ENCODE results near the gene JOSD2.

JOSD2 gene

DNA sequence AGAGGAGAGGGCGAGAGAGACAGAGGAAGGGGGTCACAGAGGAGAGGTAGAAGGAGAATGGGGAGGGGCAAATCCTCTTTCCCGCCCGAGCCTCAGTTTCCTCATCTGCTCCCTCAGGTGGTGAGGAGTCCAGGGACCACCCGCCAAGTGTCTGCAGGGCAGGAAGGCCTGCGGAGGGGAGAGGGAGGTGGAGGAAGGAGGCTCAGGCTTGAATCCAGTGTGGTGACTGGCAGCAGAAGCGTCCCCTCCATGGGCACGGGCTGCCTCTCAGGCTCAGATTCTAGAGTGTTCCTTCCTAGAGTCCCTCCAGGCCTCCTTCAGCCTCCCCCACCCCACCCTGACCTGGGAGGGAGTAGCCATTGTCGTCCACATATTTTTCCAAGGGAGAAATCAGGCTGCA is 17.8 kb downstream of the JOSD2 start:
- no peak for DNase-seq (ENCODE audit: low spot score)

DNA sequence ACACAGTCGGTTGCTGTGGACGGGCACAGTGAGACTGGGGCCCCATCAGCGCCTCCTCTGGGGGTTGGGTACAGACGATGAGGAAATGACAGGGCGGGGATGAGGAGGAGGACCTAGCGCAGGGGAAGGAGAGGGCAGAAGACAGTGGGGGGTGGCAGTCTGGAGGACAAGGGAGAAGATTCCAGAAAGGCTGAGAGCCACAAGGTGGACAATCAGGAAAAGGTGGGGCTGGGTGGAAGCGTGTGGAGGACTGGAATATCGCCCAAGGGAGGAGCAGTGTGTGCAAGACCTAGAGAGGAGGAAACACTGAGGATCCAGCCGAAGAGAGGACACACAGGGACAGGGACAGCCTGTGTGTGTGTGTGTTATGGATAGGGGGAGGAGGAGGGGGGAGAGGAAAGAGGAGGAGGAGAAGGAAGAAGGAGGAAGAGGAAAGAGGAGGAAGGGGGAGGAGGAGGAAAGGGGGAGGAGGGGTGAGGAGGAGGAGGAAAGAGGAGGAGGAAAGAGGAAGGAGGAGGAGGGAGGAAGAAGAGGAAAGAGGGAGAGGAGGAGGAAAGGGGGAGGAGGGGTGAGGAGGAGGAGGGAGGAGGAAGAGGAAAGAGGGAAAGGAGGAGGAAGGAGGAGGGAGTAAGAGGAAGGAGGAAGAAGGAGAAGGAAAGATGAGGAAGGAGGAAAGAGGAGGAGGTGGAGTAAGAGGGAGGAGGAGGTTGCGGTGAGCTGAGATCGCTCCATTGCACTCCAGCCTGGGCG is 18.5 kb downstream of the JOSD2 start:
- no peak for DNase-seq (ENCODE audit: low spot score)

DNA sequence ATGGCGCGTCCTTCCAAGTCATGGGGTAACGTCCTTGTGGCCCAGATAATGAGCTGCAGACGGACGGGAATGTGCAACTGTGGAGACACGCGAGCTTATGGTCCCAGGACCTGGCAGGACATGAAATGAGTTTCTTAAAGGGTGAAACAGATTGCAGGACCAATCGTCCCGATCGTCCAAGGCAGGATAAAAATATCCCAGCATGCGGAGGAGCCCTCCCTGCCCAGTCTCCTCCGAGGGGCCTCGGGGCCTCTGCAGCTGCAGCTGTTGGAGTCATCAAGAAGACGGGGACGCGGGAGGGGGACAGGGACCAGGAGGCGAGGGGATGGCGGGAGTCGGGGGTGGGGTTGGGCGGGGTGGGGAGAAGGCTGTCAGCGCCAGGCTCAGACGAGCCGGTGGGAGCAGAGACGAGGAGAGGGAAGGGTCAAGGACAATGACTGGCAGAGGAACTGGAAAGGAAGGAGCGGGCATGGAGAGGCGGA is 20.0 kb downstream of the JOSD2 start:
- DNase-seq (ENCODE audit: low spot score): no peak

DNA sequence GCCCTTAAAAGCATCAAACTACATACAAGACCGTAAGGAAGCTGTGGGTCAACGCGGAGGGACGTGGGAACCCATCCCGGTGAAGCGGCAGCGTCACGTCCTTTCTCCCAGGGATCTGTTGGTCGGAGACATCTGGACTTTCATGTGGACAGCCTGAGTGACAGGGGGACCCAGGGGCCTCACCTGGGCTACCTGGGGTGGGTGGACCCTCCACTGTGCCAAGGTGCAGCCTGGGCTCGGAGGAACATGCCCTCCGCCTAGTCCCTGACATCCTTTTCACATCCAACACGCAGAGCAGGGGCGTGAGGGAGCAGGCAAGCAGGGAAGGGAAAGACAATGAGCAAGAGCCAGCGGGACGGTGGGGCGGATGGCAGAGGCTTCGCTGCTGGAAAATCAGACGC is 20.6 kb downstream of the JOSD2 start:
- DNase-seq (ENCODE audit: low spot score): no peak

DNA sequence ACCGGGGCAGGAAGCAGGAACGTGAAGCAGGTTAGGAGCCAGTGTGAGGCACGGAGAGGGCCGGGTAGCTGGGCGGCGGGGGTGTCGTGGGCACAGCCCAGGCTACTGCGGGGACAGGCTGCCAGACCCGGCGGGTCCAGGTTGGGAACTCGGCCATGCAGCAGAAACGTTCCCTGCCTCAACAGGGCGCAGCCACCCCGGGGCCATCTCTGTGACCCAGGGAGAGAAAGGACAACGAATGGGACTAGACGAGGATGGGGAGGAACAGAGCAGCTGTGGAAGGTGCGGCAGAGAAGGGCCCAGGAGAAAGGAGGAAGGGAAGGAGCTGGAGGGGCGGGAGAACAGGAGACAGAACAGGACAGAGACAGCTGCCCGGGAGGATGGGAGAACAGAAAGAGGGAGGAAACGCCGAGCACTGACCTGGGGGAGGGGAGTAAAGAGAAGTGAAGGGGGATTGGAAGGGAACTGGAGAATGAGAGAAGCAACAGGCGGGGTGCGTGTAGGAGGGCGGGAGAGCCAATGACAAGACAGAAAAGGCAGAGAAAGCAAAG is 21.5 kb downstream of the JOSD2 start:
- no peak for DNase-seq (ENCODE audit: low spot score)

DNA sequence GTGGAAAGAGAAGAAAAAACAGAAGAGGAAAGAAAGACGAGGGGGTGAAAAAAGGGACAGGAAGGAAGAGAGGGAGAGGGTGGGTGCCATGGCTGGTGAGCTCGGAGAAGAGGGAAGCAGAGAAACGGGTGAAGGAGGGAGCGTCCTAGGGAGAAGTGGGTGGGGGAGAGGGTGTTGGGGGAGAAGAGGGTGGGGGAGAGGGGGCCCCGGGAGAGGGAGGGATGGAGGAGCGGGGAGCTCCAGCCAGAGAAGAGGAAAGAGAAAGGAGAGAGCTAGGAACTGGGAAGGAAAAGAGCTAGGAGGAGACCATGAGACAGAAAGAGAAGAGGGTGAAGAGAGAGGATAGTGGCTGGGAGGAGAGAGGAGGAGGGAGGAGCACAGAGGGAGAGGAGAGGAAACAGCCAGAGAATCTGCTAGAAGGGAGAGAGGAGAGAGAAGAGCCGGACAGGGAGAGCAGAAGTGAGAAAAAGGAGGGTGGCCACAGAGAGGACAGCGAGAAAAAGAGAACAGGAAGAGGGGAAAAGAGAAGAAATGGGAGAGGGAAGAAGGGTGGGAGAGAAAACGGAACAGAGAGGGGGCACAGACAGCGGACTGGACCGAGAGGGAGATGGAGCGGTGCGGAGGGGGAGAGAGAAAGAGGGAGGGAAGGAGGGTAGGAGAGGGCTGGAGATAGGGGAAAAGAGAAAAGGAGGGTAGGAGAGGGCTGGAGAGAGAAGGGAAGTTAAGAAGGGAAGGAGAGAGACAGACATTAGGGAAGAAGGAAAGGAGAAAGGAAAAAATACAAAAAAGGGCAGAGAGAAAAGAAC is 22.4 kb downstream of the JOSD2 start:
- no peak for DNase-seq (ENCODE audit: low spot score)

DNA sequence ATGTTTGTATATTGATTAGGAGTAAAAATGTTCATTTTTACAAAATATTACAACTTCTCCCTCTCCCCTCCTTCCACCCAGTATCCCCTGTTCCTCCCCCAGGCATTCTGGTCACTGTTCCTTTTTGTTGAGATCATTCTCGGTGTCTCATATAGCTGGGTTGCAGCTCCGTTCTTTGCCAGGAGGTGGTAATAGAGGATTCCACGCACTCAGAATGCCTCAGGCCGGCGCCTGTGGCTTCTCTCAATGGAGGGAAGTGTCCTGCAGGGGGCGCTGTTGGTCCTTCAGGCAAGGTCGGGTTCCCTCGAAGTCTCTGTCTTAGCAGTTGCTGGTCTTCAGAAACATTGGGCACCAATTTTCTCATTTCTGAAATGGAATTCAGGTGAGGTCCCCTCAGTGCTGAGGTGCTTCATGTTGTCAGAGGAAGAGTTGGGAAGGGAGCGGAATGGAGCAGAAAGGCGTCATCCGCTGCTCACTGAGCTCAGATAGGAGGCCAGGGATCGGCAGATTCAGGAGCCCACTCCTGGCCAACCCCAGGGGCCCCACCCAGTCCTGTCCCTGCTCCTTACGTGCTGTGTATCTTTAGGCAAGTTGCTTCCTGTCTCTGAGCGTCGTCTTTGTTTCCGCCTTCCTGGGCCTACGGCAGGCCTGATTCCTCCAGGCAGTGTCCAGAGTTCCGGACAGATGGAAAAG is 24.0 kb downstream of the JOSD2 start:
- peak; percentile 10 for DNase-seq (ENCODE audit: low spot score)

DNA sequence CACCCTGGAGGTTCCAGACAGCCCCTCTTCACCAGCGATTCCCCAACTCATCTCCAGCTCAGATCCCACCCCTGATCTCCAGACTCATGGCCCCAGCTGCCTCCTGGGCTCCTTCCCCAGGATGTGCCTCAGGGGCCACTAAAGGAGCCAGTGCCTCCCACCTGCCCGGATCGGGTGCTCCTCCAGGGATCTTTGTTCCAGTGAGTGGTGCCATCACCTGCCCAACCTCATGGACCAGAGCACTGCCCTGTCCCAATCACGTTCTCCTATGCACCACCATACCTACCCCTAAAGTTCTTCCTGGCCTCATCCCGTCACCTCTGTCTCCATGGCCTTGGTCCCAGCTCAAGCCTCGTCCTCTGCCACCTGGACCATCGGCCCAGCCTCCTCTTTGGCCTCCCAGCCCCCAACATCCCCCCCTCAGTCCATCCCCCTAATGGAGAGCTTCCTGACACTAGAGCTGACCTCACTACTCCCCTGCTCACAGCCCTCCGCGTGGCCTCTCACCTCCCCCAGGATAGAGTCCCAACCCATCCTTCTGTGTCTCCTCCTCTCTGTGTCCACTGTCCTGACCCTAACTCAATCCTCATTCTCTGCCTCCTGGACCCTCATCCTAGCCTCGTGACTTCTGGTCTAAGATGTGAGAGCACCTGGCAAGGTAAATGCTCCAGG is 25.6 kb downstream of the JOSD2 start:
- no peak for DNase-seq (ENCODE audit: low spot score)

DNA sequence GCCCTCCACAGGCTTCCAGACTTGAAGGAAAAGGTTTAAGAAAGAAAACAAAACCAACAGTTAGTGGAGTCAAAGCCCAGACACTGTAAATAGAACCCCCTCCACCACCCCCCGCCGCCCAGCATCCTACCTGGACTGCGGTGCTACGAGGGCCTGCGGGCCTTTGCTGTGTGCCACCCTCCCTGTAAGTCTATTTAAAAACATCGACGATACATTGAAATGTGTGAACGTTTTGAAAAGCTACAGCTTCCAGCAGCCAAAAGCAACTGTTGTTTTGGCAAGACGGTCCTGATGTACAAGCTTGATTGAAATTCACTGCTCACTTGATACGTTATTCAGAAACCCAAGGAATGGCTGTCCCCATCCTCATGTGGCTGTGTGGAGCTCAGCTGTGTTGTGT is 28.1 kb downstream of the JOSD2 start:
- DNase-seq (ENCODE audit: low spot score): no peak

DNA sequence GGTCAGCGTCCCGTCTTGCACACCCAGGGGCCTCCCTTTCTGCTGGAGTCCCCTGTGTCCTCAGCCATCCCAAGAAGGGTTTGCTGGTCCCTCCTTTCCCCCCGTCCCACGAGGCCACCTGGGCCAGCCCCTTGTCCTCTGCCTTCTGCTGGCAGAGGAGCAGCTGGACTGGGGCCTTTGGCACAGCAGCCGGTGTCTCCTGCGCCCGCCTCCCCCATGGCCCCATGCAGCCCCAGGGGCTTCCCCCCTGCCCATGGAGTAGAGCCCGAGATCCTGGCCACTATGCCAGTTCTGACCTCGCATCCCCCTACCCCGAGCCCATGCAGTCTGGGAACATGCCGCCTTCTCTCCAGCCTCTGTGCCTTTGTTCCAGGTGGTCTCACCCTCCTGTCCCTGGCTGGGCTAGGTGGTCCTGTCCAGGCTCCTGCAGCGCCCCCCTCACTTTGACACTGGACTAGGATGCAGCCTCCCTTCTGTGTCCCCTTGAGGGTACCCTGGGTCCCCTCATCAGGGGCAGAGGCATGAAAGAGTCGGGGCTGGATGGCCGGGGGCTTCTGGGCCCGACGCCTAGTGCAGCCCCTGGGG is 28.6 kb downstream of the JOSD2 start:
- DNase-seq (ENCODE audit: low spot score): no peak

DNA sequence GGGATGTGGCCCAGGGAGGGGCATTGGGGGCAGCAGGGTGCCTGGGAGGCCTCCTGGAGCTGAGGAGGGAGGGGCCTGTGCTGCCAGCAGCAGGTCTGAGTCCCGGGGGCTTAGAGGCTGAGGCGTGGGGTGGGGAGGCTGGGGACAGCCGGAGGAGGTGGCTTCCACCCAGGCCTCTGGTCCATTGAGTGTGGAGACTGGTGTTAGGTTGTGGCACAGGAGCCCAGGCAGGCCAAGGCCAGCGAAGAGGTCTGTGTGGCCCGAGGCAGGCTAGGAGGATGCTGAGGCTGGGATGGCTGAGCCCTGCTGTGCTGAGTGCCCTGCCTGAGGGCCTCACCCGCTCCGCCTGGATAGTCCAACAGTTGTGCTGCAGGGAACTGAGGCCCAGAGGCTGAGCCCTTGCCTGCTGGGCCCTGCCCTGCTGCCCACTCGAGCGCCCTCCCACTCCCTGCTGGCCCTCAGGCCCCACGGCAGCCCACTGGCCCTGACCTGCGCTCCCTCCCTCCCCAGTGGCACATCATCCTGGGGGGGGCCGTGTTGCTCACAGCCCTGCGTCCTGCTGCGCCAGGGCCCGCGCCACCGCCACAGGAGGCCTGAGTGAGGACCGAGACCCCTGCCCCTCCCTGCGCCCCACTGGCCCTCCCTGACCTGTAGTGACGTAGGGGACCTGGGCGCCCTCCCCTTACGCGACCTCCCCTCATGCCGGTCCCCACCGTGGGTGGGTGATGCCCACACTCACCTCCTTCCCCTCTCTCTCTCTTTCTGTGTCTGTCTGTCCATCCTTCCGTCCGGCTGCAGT is 29.4 kb downstream of the JOSD2 start:
- no peak for DNase-seq (ENCODE audit: low spot score)

DNA sequence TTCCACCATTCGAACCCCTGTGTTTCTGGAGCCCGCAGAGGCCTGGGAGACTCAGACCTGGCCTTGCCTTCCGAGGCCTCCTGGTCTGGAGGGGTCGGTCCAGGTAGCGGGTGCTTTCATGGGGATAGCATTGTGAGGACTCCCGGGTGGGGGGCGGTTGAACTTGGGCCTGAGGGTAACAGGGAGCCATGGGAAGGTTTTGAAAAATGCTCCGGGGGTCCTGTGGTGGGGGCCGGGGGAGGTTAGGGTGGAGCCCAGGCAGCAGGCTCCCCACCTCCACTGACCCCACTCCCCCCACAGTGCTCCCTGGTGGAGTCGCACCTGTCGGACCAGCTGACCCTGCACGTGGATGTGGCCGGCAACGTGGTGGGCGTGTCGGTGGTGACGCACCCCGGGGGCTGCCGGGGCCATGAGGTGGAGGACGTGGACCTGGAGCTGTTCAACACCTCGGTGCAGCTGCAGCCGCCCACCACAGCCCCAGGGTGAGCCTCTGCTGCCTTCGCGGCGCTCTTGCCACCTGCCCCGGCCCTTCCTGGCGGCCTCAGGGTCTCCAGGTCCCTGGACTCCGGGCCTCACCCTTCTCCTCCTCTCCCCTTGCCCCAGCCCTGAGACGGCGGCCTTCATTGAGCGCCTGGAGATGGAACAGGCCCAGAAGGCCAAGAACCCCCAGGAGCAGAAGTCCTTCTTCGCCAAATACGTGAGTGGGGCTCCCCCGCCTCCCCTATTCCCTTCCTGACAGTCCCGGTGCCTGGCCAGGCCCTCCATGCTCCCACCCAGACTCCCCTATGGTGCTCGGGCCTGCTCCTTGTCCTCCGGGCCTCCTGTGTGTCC is 30.5 kb downstream of the JOSD2 start:
- no peak for DNase-seq (ENCODE audit: low spot score)

DNA sequence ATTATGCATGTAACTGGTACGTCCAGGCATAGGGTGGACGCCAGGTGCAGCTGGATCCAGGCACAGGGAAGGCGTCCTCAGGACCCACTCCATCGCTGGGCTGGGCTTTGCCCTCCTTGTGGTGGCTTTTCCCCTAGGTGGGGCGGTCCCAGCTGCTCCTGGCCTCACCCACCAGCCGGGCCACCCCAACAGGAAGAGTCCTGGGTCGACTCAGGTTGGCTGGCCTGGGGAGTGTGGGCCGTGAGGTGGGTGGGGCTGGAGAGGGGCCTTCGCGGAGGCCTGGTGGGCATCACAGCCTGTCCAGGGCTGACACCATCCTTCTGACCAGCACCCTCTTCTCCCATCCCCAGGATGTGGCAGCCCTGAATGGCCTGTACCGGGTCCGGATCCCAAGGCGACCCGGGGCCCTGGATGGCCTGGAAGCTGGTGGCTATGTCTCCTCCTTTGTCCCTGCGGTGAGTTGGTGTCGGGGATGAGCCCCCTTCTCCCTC is 31.2 kb downstream of the JOSD2 start:
- no peak for DNase-seq (ENCODE audit: low spot score)

DNA sequence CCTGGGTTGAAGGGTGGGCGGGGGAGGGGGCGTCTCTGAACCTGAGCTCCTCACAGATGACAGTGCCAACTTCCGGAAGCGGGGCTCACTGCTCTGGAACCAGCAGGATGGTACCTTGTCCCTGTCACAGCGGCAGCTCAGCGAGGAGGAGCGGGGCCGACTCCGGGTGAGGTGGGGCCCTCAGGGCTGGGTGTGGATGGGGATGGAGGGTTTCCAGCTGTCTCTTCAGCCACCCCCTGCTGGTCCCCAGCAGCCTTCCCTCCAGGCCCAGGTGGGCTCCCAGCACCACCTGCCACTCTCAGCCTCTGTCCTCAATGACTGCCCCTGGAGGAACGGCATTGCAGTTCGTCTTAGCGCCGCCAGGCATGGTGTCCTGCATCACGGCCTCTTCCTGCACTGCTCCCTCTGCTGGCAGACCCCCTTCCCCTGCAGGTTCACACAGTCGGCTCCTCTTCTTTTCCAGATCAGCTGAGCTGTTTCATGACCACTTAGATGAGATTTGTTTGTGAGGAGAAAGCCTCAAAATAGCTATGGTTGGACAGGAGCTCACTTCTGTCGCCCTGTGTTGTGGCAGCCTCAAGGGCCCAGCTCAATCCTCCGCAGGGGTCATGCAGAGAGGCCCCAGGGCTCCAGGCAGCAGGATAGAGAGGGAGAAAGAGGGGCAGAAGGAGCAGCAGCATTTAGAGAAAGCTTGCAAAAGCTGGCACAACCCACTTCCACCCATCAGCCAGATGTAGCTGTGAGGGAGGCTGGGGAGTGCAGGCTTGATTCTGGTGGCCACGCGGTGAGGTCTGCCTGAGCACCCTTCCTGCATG is 31.9 kb downstream of the JOSD2 start:
- DNase-seq (ENCODE audit: low spot score): peak; percentile 9

DNA sequence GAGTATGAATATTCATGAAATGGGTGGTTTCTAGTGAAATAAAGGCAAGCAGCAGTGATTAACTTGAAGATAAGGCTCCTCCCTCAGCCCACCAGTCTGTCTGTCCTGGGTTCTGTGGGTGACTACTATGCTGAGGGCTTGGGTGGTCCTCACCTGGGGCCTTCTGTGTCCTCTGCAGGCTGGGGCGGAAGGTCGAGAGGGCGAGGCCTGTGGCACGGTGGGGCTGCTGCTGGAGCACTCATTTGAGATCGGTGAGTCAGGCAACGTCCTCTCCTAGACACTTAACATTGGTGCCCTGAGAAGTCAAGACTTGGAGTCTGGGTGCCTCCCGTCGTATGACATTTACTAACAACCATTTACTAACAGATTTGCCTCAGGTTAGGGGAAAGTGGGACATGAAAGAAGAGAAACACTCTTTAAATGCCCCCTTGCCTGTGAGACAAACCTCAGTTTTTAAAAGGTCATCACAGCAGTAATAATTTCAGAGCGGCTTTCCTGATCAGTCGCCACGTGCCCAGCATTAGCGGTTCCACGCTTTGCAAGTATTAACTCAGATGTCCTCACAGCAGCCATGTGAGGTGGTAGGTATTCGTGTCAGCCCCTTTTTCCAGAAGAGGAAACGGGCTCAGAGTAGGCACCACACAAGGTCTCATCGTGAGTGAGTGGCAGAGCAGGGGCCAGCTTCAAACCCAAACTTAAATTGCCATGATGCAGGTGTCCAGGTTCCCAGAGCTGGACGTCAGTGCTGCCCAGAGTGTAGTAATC is 33.1 kb downstream of the JOSD2 start:
- DNase-seq (ENCODE audit: low spot score): no peak

DNA sequence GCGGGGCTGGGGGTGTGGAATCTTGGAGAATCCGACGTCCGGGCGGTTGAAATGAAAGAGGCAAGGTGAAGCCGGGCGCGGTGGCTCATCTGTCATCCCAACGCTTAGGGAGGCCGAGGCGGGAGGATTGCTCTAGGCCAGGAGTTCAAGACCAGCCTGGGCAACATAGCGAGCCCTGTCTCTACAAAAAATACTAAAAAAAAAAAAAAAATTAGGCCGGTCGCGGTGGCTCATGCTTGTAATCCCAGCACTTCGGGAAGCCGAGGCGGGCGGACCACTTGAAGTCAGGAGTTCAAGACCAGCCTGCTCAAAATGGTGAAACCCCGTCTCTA is 34.1 kb downstream of the JOSD2 start:
- DNase-seq (ENCODE audit: low spot score): no peak

DNA sequence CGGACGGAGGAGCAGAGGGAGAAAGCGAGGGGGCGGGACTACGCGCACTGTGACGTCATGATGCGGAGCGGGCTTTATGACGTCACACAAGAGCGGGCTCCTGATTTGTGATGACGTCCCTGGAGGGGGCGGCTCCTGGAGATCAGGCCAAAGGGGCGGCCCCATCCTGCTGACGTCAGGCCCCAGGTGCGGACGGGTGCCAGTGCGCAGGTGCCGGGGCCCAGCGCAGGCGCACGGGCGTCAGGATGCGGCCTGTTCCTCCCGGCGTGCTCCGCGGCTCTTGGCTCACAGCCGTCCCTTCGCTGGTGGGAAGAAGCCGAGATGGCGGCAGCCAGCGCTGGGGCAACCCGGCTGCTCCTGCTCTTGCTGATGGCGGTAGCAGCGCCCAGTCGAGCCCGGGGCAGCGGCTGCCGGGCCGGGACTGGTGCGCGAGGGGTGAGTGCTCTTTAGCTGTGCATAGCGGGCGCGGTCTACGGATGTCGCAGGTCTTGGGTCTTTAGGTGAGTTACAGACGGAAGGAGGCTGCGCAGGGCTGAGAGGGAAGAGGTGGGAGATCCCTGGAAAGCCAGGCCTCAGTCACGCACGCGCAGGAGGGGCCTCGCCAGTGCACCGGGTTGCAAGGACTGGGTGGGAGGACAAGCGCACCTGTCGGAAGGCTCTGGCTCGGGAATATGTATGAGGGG is 34.6 kb downstream of the JOSD2 start, which contains the start of the genes EMC10 and GARIN5A:
Gene EMC10 (plus strand): TSS at position 284 of the 683 bp plus-strand sequence. CDS start 38 bp downstream, at position 322.
Gene GARIN5A (minus strand): TSS at position 625 of the 683 bp plus-strand sequence. CDS start 460 bp downstream, at position 165.
- DNase-seq (ENCODE audit: low spot score): peak; percentile 80
